ENCODE measurements around the gene CDH23.
A peak's percentile ranks its signal among the peaks of the same experiment; 100 is the strongest.

The CDH23 gene

GRCh38 chr10:71459513-71459912, 62.8 kb downstream of the CDH23 start:
- H3K4me3 ChIP-seq (ENCODE audit: low read depth, low read length), result no peak overlapping the region
- no peak for DNase-seq (ENCODE audit: low read depth)
- TF ChIP-seq CTCF (conservative IDR thresholded peaks at IDR 0.05; ENCODE audit: low read depth, low read length), result peak; percentile 5

GRCh38 chr10:71460615-71461014, 63.9 kb downstream of the CDH23 start:
- no peak for TF ChIP-seq CTCF (conservative IDR thresholded peaks at IDR 0.05; ENCODE audit: low read depth, low read length)
- H3K4me3 ChIP-seq (ENCODE audit: low read depth, low read length), result no peak overlapping the region
- no peak for DNase-seq (ENCODE audit: low read depth)

GRCh38 chr10:71461457-71461856, 64.7 kb downstream of the CDH23 start:
- H3K4me3 ChIP-seq (ENCODE audit: low read depth, low read length), result no peak overlapping the region
- no peak for TF ChIP-seq CTCF (conservative IDR thresholded peaks at IDR 0.05; ENCODE audit: low read depth, low read length)
- no peak for DNase-seq (ENCODE audit: low read depth)

GRCh38 chr10:71462062-71462935, 65.6 kb downstream of the CDH23 start:
- no peak for TF ChIP-seq CTCF (conservative IDR thresholded peaks at IDR 0.05; ENCODE audit: low read depth, low read length)

GRCh38 chr10:71463111-71463510, 66.4 kb downstream of the CDH23 start:
- no peak overlapping the region for H3K4me3 ChIP-seq (ENCODE audit: low read depth, low read length)
- no peak for TF ChIP-seq CTCF (conservative IDR thresholded peaks at IDR 0.05; ENCODE audit: low read depth, low read length)
- DNase-seq (ENCODE audit: low read depth), result no peak

More at GRCh38 chr10:71462062-71462935, 65.6 kb downstream of the CDH23 start:
- no peak overlapping the region for H3K4me3 ChIP-seq (ENCODE audit: low read depth, low read length)
- DNase-seq (ENCODE audit: low read depth), result no peak

- no peak for TF ChIP-seq CTCF (conservative IDR thresholded peaks at IDR 0.05; ENCODE audit: low read depth, low read length)
- no peak for DNase-seq (ENCODE audit: low read depth)
- H3K4me3 ChIP-seq (ENCODE audit: low read depth, low read length), result no peak overlapping the region
Observed at GRCh38 chr10:71465551-71466252, 69.0 kb downstream of the CDH23 start.

All from choroid plexus epithelial cell (primary cell).